Ovary (tissue), 9 donors: ENCODE results near the gene CCR4. TPM values are rescaled to one million over a fixed set of nuclear protein-coding genes. Genes with fewer than 3 reads are reported as not detected.

Source experiments
- DNase-seq, 5 donors: peaks; one replicate each; pipeline ENCODE4 v3.0.0-alpha.2; 2019 to 2020
- H3K27ac ChIP-seq, 2 donors: fragments of 200-600 bp; one replicate each; pipeline versions ENCODE4 v1.5.1 to v1.8.0; 2019 to 2022
- H3K27me3 ChIP-seq: fragments of 200-600 bp; one replicate; pipeline ENCODE4 v1.8.0; 2022
- H3K36me3 ChIP-seq: fragments of 200-600 bp; sonication (generic); one replicate; pipeline ENCODE4 v1.5.1; 2019
- H3K4me1 ChIP-seq: one replicate; pipeline ENCODE4 v1.8.1; 2013; ENCODE audit warnings: mild to moderate bottlenecking, moderate library complexity; ENCODE audit not compliant: insufficient read depth
- H3K4me3 ChIP-seq: fragments of 200-600 bp; sonication (generic); one replicate; pipeline ENCODE4 v1.5.1; 2017
- H3K9me3 ChIP-seq, 2 donors: fragments of 200-600 bp in 1 of 2; sonication (generic) in 1 of 2; one replicate each; pipeline versions ENCODE4 v1.5.1 to v1.8.1; 2013 to 2019; ENCODE audit warnings: mild to moderate bottlenecking in 1 of 2, moderate library complexity in 1 of 2
- EP300 ChIP-seq: sonication (generic); formaldehyde crosslinking; IDR thresholded peaks from one replicate; pipeline ENCODE4 v1.6.1; 2017; ENCODE audit warnings: antibody characterized with exemption
- POLR2A ChIP-seq: fragments of 450-650 bp; IDR thresholded peaks from one replicate; pipeline ENCODE4 v1.6.1; 2017; ENCODE audit warnings: antibody characterized with exemption, mild to moderate bottlenecking, moderate library complexity
- WGBS, 3 donors: extraction: QIAGEN DNeasy Blood & Tissue Kit in 1 of 3; methylation state at CpG; one replicate each; pipeline versions ENCODE4 v1.1.5 to v1.1.7; 2013 to 2017; 5-methylcytosine and 5-hydroxymethylcytosine counted together
- intact Hi-C, 4 donors: fragments of 100-400 bp; cut with DNase I; formaldehyde crosslinking; loops; one replicate each; pipeline versions ENCODE4 v1.11.0 to v1.15.1; 2022 to 2023
- polyA plus RNA-seq, 2 donors: library from polyadenylated mRNA; stranded (reverse); fragments of 200-250 nt in 1 of 2; fragments of 350-450 nt in 1 of 2; fragmentation: Illumina TruSeq in 1 of 2; extraction: RNeasy Lipid Tissue Mini Kit (QIAGEN cat#74804) in 1 of 2; gene quantifications; one replicate each; pipeline ENCODE4 v1.2.3, GENCODE V29; 2013 to 2014
- total RNA-seq, 7 donors: library from RNA; depleted of rRNA in 2 of 7; stranded (reverse); fragments of >200 nt in 2 of 7; fragmentation: NEBNext Ultra II Directional in 3 of 7; extraction: Animal tissue kit (Norgen Biotek cat#: 25700) in 3 of 7; gene quantifications; one replicate each; pipeline versions ENCODE4 v1.1.0 to v1.2.4, GENCODE V29; 2016 to 2023
- donor health status: DM: no; HTN: no; CAD: no; lungs with moderate emphysema.
- donor health status: DM: no; HTN: no; CAD: no.
- donor health status: Bipolar disorder and iron deficiency.
- donor health status: DM: yes; HTN: yes; CAD: no.
- donor health status: DM: no; HTN: no; CAD: no.
- donor health status: DM: yes; HTN: yes; CAD: no.

Gene CCR4
- total and polyA plus RNA-seq, 9 donors: 0.02 to 0.45 (median 0.16) TPM; not detected in 3

DNA sequence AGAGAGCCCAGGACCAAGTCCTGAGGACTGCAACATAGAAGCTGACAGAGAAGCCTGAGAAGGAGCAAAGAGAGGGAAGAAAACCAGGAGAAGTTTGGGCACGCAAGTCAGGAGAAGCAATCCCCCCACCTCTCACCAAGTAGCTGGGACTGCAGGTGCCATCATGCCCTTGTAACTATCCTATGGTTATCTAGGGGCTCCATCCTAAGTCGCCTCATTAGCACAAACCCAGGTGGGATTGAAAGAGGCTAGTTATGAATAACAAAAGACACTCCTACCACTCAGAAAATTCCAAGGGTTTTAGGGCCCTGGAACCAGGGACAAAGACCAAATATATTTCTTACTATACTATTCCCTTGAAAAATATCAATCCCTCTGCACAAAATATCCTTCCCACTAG, 53.5 kb downstream of the CCR4 start:
- WGBS, 3 donors: 89 to 99% (median 96%) methylated on average over 2 of the region's 2 CpGs
- Histone ChIP-seq H3K4me1 (peaks cover 1% of the 10 kb centered on the region), H3K27ac (no peak overlapping the region), H3K9me3 (no peaks in the 10 kb centered on the region), H3K4me3 (no peak overlapping the region), H3K27me3 (no peaks in the 10 kb centered on the region), H3K36me3 (no peaks in the 10 kb centered on the region)
- DNase-seq: no peak
- intact Hi-C loops: no loop called here
- TF ChIP-seq EP300 (no peak), POLR2A (no peak)

Other genes with a start within 250 kb of the CCR4 start
- under 1 TPM in 4 of 7 donors, not detected in 3; 0.05 to 0.43 (median 0.21) TPM for gene TRIM71, start 133.6 kb upstream of the CCR4 start, total RNA-seq
- under 1 TPM in 1 of 2 donors, not detected in 1; 0.06 TPM for gene TRIM71, start 133.6 kb upstream of the CCR4 start, polyA plus RNA-seq
- gene GLB1, start 145.5 kb downstream of the CCR4 start, total RNA-seq: 10 to 100 TPM; 30.8 to 65.5 (median 42.3) TPM
- gene GLB1, start 145.5 kb downstream of the CCR4 start, polyA plus RNA-seq: 10 to 100 TPM; 23.4 to 99.9 TPM
- gene TMPPE, start 145.5 kb downstream of the CCR4 start, total RNA-seq: 1 to 10 TPM; 2.1 to 6.4 (median 6.1) TPM
- gene TMPPE, start 145.5 kb downstream of the CCR4 start, polyA plus RNA-seq: 1 to 10 TPM in 1 of 2 donors, under 1 TPM in 1; 0.56 to 1.0 TPM
- 100 to 1,000 TPM; 130 to 343 (median 251) TPM for gene CRTAP, start 162.4 kb downstream of the CCR4 start, total RNA-seq
- 100 to 1,000 TPM; 192 to 788 TPM for gene CRTAP, start 162.4 kb downstream of the CCR4 start, polyA plus RNA-seq